Measurements from ENCODE around the gene YPEL1. TPM values are rescaled to one million over a fixed set of nuclear protein-coding genes. Genes with fewer than 3 reads are reported as not detected.

Gene YPEL1
- total RNA-seq, 2 experiments from 2014 or later = 0.99 to 1.2 TPM

DNA sequence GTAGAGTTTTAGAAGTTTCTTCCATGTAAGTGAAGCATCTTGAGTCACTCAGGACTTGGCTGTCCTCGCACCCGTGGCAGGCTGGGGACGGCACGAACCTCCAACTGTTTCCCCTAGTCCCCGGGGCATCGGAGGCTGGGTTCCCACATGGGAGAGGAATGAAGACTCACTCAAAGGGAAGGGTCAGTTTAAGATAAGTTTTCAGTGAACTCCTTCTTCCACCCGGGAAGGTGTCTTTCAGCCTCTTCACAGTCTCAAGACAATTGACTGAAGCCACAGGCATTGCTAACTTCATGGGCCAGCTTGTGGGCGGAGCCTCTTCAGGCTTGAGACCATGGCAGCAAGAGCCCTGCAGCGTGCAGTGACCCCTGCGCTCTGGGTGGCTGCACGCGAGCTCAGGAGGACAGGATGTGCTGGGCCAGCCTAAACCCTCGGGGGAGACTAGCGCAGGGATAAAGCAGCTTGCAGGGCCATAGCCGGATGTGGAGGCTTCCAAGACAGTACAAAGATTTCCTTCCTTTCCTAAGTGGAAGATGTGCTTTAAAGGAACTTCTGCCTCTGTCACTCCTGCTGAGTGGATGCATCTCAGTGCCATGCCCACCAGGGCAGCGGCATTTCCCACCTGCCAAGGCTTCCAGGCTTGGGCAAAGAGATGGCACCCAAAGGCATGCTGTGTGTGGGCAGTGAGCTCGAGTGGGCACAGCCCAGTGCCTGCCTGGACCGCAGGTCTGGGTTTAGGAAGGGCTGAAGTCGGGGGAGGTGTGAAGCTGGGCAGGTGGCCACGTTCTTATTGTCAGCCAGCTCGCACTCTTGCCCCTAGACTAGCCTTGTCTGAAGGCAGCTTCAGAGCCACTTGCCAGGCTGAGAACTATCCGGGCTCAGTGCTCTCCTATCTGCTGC is 36.9 kb downstream of the YPEL1 start:
- Mint-ChIP-seq H3K36me3 (ENCODE audit: low read depth) (peaks cover 8% of the 10 kb centered on the region), H3K4me1 (ENCODE audit: low read depth) (peaks cover 2% of the 10 kb centered on the region), H3K9me3 (no peaks in the 10 kb centered on the region), H3K27me3 (no peaks in the 10 kb centered on the region), H3K4me3 (no peak overlapping the region), H3K27ac (no peak overlapping the region)
- ChIA-PET CTCF (interaction anchor here (1.0 to 1.5 kb wide), 3 partner anchors 9 to 274 kb away, joined by 3 to 4 read pairs (median 4); partner anchors contain the start of gene PPM1F), POLR2A (no interaction called here)
- DNase-seq = no peak
- TF ChIP-seq, protein P1, sequence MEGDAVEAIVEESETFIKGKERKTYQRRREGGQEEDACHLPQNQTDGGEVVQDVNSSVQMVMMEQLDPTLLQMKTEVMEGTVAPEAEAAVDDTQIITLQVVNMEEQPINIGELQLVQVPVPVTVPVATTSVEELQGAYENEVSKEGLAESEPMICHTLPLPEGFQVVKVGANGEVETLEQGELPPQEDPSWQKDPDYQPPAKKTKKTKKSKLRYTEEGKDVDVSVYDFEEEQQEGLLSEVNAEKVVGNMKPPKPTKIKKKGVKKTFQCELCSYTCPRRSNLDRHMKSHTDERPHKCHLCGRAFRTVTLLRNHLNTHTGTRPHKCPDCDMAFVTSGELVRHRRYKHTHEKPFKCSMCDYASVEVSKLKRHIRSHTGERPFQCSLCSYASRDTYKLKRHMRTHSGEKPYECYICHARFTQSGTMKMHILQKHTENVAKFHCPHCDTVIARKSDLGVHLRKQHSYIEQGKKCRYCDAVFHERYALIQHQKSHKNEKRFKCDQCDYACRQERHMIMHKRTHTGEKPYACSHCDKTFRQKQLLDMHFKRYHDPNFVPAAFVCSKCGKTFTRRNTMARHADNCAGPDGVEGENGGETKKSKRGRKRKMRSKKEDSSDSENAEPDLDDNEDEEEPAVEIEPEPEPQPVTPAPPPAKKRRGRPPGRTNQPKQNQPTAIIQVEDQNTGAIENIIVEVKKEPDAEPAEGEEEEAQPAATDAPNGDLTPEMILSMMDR (IDR thresholded peaks at IDR 0.05) = no peak
- no peak for ATAC-seq
- intact Hi-C loops (cut with micrococcal nuclease) = no loop called here

DNA sequence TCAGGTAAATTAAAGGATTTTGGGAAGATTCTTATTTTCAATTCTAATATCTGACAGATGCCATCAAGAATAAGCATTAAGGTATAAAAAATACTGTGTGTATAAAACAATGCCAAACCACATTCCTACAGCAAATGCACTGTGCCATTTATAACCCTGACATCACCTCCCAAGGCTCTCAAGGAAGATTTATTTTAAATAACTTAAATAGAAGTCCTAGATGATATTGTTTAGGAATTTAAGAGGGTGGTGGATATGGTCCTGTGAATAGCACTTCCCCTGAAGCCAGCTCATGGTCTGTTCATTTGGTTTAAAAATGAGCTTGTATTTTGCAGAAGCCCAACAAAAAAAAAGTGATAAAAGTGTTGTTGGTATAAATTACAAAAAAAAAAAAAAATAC is 37.7 kb downstream of the YPEL1 start:
- POLR2A ChIA-PET = no interaction called here
- Mint-ChIP-seq H3K36me3 (ENCODE audit: low read depth) (peaks cover 9% of the 10 kb centered on the region), H3K27ac (no peak overlapping the region), H3K4me1 (ENCODE audit: low read depth) (peaks cover 2% of the 10 kb centered on the region), H3K4me3 (no peak overlapping the region), H3K9me3 (no peaks in the 10 kb centered on the region), H3K27me3 (no peaks in the 10 kb centered on the region)
- DNase-seq = no peak
- TF ChIP-seq, protein P1 (IDR thresholded peaks at IDR 0.05) = no peak
- CTCF ChIA-PET = interaction anchor here (1.0 to 1.5 kb wide), 4 partner anchors 10 to 274 kb away, joined by 3 to 4 read pairs (median 4); partner anchors contain the start of gene PPM1F
- intact Hi-C loops (cut with micrococcal nuclease) = no loop called here
- no peak for ATAC-seq

DNA sequence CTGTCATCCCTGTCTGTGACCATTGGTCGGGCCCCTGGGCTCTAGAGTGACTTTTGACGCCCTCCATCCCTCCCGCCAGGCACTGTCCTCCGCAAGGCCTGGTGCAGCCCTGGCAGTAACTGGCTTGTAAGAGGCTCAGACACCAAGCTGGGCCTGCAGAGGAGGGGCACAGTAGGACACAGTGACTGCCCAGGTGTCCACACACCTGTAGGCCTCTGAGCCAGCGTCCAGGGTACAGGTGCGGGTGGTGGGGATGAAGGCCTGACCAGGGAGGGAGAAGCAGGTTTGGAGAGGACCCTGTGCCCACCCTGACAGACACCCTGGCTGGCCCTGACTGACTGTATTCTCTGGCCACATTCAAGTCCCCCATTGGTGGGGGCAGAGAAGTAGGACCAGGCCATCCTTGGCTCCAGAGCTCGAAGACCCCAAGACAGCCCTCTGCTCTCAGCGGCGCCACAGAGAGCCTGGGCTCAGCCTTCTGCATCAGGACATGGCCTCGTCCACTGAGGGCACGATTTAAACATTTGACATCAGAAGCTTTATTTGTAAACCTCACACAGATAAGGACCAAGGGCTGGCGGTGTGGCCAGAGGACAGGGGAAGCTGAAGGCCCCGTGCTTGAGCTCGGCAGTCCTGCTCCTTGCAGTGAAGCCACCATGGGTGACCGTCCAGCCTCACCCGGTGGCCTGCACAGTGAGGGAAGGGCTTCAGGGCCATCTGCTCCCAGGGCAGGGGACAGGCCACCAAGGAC is 38.4 kb downstream of the YPEL1 start:
- intact Hi-C loops (cut with micrococcal nuclease) = no loop called here
- DNase-seq (no peak), ATAC-seq (no peak)
- POLR2A ChIA-PET = no interaction called here
- TF ChIP-seq, protein P1 (IDR thresholded peaks at IDR 0.05) = no peak
- no peak overlapping the region for H3K27ac Mint-ChIP-seq
- H3K27me3 Mint-ChIP-seq = no peaks in the 10 kb centered on the region
- peaks cover 9% of the 10 kb centered on the region for H3K36me3 Mint-ChIP-seq (ENCODE audit: low read depth)
- CTCF ChIA-PET = interaction anchor here (1.0 to 1.5 kb wide), 4 partner anchors 10 to 275 kb away, joined by 3 to 4 read pairs (median 4); partner anchors contain the start of gene PPM1F
- H3K4me3 Mint-ChIP-seq = no peak overlapping the region
- no peaks in the 10 kb centered on the region for H3K9me3 Mint-ChIP-seq
- peaks cover 2% of the 10 kb centered on the region for H3K4me1 Mint-ChIP-seq (ENCODE audit: low read depth)

DNA sequence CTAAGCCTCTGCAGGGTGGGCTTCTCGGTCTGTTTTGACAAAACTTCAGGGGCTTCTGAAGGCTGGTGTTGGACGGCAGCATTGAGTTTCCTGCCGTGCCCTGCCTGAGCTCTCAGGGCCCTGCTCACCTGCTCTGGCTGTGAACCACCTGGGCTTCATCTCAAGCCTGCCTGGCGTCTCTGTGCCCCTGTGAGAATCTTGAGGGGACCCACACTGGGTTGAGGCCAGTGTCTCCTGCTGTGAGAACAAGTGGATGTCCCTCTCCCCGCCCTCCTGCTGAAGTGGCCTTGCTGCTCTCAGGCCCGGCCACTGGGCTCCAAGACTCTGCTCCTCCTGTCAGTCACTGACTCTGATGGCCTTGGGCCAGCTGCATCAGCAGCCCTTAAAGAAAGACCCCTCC is 39.5 kb downstream of the YPEL1 start:
- TF ChIP-seq, protein P1 (IDR thresholded peaks at IDR 0.05) = no peak
- no peak overlapping the region for H3K27ac Mint-ChIP-seq
- peaks cover 13% of the 10 kb centered on the region for H3K36me3 Mint-ChIP-seq (ENCODE audit: low read depth)
- no peak for DNase-seq
- intact Hi-C loops (cut with micrococcal nuclease) = no loop called here
- ATAC-seq = no peak
- no peak overlapping the region for H3K4me3 Mint-ChIP-seq
- peaks cover 6% of the 10 kb centered on the region for H3K4me1 Mint-ChIP-seq (ENCODE audit: low read depth)
- no peaks in the 10 kb centered on the region for H3K9me3 Mint-ChIP-seq
- no peaks in the 10 kb centered on the region for H3K27me3 Mint-ChIP-seq
- ChIA-PET POLR2A (no interaction called here), CTCF (no interaction called here)

Measured in activated CD8-positive, alpha-beta T cell treated with anti-CD3 and anti-CD28 coated beads for 36 hours (primary cell).